NCI-H1694 (cell line): ENCODE data around the gene PTK7.
"Not testable (repeated sequence)": the region's sequence is repeated elsewhere in the genome, so short reads cannot be mapped to it uniquely, and the experiment has no call there.

ENCODE experiments used
- DNase-seq: peaks from one replicate; lab custom pipeline; 2025; lab: John Stamatoyannopoulos, UW

PTK7 gene

DNA sequence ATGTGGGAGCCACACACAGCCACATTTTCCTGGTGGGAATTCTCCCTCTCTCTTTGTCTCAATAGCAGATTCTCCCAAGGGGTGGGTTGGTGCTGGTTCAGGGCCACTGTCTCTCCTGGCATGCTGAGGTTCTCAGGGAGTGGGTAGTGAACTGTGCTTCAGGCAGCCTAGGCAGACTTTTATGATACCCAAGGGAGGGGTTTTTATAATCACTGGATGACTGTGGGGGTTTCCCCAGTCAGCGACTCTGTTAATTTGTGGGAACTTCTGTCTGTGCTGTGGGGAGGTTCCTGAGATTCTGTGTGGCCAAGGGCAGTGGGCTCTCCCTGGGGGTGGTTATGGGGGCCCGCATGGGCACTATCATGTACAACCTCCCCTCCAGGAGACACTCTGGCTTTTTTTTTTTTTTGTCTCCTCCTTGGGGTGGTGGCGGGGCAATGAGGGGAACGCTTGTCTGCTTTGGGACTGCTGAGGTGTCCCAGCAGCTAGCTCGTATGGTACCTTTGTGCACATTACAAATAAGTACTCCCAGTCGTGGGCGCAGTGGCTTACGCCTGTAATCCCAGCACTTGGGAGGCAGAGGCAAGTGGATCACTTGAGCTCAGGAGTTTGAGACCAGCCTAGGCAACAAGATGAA is 10.0 kb downstream of the PTK7 start:
- DNase-seq = no peak

DNA sequence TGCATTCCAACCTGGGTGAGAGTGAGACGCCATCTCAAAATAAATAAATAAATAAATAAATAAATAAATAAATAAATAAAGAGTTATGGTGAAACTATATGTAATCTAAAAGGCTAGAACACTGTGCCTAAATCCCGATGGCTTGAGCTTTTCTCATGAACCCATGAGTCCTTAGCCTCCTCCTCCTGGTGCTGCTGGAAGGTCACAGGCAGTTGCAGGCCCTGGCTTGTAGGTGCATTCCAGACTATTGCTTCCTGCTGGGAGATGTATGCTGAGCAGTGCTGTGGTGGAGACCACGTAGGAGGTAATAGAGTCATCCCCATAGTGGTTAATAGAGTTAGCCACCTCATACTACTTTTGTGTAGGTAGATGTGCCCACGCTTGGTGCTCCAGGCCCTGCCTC is 12.5 kb downstream of the PTK7 start:
- DNase-seq = no peak

DNA sequence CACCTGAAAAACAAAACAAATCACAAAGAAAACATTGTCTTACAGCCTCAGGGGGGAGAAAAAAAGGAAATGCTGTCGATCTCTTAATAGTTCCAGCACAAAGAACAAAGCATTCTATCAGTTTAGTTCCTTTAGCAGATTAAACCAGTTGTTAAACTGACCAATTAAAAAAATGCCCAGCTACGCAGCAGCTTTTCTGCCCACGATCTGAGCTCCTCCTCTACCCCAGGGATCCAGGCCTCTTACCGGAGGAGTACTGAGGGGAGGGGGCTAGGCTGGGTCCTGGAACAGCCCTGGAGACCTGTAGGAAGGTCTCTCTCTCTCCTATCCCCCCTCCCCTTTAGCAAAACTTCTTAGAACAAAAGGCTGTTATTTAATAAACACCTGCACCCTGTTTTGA is 13.4 kb downstream of the PTK7 start:
- DNase-seq = no peak

DNA sequence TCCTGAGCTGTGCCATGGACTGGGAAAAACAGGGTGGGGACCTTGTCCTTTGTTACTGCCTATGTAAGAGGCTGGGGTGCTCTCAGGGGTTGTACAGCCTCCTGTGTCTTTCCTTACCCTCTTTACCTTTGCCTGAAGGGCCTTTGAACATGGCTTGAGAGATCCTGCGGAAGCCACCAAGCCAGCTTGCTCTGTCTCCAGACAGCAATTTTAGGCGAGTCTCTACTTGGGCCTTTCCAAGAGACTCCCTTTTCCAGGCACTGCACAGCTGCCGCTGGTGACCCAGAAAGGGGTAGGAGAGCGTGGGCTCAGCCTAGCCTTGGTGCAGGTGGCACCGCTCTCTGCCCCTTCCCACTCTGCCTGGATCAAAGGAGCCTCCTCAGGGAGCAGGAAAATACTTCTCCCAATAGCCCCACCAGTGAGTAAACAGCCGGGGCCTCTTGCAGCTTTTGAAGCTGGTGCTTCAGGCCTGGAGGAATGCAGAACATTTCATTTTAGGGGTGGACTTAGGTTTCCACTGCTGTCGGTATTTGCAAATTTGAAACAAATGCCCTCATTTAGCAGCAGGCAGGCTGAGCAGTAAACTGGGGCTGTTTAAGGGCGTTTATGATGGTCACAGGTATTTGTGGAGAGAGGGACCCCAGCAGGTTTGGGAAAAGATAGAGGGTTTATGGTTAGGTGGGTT is 13.9 kb downstream of the PTK7 start:
- no peak for DNase-seq

DNA sequence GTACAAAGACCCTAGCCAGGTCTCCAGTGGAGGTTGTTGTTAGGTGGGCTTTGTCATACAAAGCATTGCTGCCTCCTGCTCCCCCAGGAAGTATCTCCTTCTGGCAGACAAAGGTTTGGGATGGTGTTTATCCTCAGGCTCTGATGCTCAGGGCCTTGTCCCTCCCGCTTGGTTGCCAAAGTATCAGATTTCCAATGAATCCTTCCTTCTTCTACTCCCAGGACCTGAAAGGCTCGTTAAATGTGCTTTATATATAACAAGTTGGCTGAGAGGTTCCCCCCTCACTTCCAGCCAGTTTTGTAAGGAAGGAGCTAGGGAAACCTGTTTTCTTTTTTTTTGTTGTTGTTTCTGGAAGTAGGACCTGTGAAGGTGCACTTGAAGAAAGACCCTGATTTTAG is 14.4 kb downstream of the PTK7 start:
- no peak for DNase-seq

DNA sequence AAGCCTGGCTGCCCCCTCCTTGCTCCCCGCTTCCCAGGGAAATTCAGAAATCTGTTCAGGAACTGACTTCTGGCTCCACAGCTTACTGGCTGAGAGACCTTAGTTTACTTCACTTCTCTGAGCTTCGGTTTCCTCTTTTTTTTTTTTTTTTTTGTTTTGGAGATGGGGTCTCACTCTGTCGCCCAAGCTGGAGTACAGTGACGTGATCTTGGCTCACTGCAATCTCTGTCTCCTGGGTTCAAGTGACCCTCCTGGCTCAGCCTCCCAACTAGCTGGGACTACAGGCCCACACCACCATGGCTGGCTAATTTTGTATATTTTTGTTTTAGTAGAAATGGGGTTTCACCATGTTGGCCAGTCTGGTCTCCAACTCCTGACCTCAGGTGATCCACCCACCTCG is 14.9 kb downstream of the PTK7 start:
- DNase-seq = no peak

DNA sequence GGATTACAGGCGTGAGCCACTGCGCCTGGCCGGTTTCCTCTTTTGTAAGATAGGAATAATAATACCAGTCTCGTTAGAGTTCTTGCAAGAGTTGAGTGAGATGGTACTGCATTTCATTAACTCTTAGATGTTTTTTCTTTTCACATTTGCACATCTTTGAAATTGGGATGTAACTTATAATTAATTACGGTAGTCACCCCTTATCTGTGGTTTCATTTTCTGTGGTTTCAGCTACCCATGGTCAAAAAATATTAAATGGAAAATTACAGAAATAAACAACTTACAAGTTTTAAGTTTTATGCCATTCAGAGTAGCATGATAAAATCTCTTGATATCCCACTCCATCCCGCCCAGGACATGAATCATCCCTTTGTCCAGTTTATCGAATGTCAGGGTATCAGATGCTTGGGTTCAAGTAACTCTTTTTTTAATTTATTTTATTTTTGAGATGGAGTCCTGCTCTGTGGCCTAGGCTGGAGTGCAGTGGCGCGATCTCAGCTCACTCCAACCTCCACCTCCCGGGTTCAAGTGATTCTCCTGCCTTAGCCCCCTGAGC is 15.4 kb downstream of the PTK7 start:
- no peak for DNase-seq

DNA sequence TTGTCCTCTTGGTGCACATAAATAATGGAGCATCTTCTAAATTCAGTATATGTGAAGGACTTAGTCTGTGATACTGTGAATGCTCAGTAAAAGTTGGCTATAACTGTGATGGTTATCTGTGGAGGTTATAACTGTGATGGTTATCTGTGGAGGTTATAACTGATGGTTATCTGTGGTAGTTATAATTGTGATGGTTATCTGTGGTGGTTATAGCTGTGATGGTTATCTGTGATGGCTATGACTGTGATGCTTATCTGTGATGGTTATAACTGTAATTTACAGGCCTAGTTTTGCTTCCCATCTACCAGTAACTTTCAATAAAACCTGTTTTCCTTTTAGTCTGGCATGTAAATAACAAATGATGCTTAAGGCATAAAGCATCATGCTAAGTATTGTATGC is 16.5 kb downstream of the PTK7 start:
- DNase-seq = no peak

DNA sequence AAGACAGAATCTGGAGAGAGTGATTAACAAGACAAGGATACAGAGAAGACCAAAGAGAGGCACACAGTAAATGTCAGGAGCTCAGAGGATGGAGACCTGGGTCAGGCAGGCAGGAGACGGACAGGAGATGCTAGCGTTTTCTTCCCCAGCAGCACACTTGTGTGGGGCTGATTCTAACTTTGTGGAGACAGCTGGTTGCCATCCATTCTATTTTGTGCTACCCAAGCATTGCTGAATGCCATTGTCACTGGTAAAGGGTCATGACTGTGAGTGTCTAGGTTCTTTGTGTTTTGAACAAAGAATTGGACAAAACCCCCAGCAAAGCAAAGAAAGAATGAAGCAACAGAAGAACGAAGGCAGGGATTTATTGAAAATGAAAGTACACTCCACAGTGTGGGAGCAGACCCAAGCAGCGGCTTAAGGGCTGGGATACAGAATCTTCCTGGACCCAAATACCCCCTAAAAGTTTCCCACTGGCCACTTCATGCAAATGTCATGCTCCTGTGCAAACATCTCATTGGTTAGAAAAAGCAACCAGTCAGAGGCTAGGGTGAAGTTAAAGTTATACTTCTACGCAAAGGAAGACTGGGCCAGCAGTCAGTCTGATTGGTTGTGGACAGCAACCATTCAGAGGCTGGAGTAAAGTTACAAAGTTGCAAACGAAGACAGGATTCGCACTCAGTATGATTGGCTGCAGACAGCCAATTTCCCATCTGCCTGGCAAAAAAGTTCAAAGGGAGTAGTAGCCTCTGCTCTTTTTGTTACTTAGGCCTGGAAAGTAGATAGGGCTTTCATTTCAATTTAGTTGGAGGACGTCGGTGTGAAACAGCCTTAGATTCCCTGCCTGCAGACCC is 17.5 kb downstream of the PTK7 start:
- DNase-seq = no peak

DNA sequence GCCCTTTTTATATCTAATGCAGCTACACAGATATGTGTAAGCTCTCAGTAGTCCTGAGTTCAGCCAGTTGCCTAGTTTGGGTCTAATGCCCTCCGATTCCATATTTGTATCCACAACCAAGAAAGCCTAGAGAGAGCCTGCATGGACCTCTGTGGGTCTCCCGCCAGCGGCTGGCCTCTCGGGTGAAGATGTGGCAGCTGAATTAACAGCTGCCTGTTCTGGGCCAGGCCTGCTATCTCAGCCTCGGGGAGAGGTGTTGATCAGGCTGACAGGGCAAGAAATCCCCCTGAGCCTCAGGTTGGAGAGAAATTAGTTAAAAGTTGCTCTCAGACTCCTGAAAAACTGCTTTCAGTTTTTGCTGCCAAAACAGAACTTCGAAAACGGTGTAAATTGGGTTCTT is 19.8 kb downstream of the PTK7 start:
- no peak for DNase-seq

DNA sequence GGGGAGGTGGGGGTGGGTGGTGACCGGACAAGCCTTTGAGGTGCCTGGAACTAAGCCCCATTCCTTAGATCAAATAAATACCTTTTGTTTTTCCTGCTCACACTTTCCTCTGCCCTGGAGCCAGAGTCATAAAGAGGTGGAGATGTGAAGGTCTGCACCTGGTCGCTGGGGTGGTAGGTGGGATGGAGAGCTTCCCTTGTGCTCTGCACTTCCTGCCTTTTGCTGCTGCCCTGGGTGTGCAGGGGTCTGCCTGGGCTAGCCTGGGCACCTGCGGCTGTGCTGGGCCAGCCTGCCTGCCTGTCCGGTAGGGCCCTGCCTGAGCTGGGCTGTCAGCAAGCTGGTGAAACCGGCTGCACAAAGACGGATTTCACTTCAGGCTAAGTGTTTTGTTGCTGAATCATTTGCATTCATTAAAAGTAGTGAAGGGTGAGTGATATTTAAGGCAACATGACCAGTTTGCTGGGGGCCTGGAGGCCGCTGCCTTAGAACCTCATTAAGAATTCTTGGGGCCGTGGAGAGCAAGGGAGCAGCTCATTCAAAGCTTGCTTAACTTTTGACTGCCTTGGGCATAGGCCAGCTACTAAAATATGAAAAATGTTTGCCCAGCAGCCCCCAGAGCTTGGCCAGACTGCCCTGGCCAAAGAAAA is 20.5 kb downstream of the PTK7 start:
- no peak for DNase-seq

DNA sequence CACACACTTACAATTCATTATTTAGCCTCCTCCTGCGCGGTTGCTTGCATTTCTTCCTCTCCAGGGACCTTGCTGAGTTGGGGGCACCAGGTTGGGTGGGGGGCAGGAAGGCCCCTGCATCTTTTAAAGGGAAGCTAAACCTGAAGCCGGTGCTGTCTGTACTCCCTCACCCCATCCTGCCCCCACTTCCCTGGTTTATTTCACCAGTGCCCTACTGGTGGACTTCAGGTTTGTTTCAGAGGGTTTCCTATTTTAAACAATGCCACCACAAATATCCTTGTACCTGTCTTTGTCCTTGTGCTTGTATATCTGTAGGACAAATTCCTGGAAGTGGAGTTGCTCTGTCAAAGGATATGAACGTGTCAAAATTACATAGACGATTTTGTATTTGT is 21.0 kb downstream of the PTK7 start:
- no peak for DNase-seq

DNA sequence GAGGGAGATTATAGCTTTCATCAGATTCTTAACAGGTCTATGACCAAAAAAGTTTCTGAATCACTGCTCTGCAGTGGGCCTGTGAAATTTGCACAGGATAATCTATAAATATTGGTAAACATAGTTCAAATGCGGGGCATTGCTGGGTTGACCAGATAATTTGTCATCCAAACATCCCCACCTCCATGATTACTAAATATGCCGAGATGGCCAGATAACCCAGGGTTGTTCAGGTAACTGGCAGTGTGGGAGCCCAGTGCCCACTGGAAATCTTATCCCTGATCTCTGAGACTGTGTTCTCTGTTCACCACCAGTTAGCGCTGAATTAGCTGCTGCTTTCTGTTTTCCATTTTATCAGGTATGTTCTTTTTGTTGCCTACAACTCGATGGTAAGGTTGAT is 21.4 kb downstream of the PTK7 start:
- no peak for DNase-seq

DNA sequence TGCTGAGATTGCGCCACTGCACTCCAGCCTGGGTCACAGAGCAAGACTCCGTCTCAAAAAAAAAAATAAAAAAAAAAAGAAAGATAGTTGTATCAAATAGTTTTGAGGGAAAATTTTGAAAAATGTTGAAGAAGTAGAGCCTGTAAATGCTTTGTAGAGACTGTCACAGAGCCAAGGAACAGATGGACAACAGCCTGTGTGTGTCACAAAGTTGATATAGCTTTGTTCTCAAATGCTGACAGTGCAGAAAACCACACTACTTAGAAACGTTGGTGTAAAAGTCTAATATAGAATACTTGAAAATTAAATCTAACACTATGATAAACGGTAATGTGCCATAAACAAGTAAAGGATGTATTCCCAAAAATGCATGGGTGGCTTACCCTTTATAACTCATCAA is 25.4 kb downstream of the PTK7 start:
- peak; percentile 10 for DNase-seq

DNA sequence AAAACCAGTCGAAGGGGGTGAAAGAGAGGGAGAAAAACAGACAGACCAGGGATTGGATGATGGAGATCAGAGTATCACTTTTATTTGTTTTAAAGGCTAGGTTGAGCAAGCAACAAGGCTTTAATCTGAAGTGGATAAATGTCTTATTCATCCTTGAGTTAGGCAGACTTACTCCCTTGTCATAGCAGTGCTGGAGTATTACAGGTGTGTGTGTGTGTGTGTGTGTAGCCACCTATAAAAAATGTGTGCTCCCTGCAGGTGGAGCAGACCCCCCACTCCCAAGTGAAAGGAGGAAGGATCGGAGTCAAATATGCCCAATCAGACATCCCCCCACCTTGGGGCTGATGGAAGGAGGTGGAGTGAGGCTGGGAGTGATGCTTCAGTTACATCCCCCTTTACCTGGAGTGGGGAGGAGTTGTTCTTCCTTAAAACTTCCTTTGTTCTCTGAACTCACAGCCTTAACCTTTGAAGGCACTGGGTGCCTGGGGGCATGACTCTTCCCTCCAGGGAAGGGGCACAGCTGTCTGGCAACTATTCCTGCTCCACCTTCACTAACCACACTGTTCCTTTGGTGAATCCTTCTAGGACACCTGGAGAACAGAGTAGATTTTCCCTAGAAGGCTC is 27.3 kb downstream of the PTK7 start:
- DNase-seq = no peak

DNA sequence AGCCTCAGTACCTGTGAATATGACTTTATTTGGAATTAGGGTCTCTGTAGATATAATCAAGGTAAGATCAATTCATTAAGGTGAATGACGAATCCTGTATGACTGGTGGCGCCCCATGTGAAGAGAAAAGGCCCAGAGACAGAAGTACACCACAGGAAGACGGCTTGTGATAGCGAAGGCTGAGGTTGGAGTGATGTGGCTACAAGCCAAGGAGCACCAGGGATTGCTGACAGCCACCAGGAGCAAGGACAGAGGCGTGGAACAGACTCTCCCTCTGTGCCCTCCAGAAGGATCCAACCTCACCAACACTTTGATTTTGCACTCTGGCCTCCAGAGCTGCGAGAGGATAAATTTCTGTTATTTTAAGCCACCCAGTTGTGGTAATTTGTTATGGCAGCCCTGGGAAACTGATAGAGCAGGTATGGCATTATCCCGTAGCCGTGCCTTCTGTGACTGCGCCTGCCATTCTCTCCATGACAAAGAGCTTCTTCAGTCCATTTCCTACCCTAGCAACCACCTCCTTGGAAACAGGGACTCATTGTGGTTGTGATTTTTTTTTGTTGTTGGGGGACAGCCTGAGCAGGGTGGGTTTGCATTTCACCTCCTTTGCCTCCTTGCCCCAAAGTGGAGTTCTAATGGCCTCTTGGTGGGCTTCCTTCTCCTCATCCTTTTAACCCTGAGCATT is 29.6 kb downstream of the PTK7 start:
- no peak for DNase-seq

DNA sequence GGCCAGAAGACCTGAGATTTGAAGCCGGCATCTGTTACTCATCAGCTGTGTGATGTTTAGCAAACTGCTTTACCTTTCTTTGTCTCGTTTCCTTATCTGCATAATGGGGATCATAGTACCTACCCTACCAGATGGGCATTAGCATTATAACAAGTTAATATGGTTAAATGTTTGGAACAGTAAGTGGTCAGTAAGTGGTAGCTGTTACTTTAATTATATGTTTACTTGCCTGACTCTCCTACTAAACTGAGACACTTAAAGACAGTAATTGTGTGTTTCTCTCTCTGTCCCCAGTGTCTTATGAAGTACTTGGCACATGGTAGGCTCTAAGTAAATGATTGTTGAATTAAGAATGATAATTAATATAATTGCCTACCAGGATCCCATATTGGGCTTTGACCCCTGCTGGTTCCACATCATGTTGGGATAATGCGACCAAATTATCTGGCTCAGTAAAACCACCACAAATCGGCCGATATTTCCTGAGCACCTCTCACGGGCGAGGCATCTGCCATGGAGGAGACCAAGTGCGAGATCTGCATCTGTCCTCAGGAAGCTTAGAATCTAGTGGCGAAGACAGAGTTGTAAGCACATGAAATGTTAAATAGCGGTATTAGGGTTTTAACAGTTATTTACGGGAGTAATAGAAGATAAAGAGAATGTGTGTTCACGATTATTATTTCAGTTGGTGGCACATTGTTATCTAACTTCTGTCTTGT is 31.4 kb downstream of the PTK7 start:
- no peak for DNase-seq

DNA sequence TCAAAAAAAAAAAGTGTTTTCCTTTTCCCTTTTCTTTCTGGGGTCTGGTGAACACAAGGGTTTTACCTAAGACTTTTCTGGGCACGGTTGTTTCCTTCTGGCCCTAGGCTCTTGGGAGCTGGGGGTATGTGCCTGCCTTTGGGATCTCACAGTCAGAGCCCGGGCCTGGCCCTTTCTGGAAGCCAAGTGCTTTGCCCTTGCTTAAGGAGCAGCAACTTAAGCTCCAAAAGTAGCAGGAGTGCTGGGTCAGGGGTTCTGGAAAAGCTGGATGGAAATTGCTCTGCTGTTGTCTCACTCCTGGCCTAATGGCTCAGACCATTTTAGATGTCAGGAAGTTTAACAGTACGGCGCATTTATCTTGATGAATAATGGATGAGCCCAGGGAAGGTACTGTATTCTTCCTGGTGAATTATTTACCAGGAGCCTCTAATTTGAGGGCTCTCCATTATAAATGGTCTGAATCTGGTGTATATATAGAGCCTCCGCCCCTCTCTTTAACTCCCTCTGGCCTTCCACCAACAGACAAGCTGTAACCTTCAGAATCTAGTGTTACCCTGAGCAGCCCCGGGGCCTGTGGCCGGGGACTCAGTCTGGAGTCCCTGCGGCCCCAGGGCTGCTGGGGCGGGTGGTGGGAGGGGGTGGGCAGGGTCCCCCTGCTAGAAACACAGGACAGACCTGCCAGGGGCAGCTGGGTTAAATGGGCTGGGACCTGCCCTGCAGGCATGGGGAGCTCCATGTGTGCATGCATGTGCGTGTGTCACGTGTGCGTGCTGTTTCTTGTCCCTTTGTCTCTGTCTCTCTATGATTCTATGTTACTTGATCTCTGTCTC is 37.5 kb downstream of the PTK7 start:
- DNase-seq = no peak

DNA sequence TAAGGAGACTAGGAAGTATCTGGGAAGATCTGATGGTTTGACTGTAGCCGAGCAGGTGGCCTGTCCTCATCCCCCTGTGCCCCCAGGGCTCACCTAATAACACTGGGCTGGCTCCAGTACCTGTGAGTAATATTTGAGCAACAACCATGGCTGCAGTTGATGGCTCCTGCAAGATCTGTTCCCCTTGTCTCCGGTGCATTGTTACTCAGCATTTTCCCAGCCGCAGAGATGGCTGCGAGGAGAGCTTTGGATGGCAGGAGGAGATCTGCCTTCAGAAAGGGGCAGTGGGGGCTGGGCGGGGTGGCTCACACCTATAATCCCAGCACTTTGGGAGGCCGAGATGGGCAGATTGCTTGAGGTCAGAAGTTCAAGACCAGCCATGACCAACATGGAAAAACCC is 39.3 kb downstream of the PTK7 start:
- no peak for DNase-seq

DNA sequence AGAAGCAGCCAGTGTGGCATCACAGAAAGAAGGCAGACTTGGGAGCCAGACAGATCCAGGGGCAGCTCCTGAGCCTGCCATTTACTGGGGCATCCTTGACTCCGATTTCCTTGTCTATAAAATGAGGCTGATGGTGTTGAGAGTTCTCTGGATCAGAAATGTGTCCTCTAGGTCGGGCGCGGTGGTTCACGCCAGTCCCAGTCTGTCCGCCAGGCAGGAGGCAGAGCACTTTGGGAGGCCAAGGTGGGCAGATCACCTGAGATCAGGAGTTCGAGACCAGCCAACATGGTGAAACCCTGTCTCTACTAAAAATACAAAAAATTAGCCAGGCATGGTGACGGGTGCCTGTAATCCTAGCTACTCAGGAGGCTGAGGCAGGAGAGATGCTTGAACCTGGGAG is 41.4 kb downstream of the PTK7 start:
- not testable (repeated sequence) for DNase-seq
